Natural killer cell (primary cell): Measurements from ENCODE around the gene ANKRD31. TPM values are rescaled to one million over a fixed set of nuclear protein-coding genes. Genes with fewer than 3 reads are reported as not detected.
A peak's percentile ranks its signal among the peaks of the same experiment; 100 is the strongest.

Experiments
- ATAC-seq, 3 donors: fragments of 150-1000 bp in 2 of 3; fragments of 200-7000 bp in 1 of 3; cut with Tn5 transposase; 1 replicate in 1 of 3; 2 replicates in 2 of 3; pipeline ENCODE4 v1.10.0; 2021; ENCODE audit warnings: mild to moderate bottlenecking in 2 of 3, moderate library complexity in 2 of 3
- DNase-seq, 2 donors: peaks; one replicate each; pipeline versions ENCODE4 v3.0.0 to v3.0.0-alpha.2; 2013 to 2021; ENCODE audit warnings: mixed read lengths in 1 of 2
- H3K27ac ChIP-seq: one replicate; pipeline ENCODE4 v1.5.1; 2013; ENCODE audit warnings: mild to moderate bottlenecking, low read length
- H3K27me3 ChIP-seq: one replicate; pipeline ENCODE4 v1.6.1; 2013; ENCODE audit warnings: low read length; ENCODE audit not compliant: control insufficient read depth, insufficient read depth
- H3K36me3 ChIP-seq: one replicate; pipeline ENCODE4 v1.6.1; 2013; ENCODE audit warnings: low read length; ENCODE audit not compliant: control insufficient read depth, insufficient read depth
- H3K4me1 ChIP-seq: one replicate; pipeline ENCODE4 v1.6.1; 2013; ENCODE audit warnings: low read length; ENCODE audit not compliant: control insufficient read depth, insufficient read depth
- H3K4me3 ChIP-seq: one replicate; pipeline ENCODE4 v1.5.1; 2013; ENCODE audit warnings: low read length
- H3K9me3 ChIP-seq: one replicate; pipeline ENCODE4 v1.6.1; 2013; ENCODE audit warnings: low read length; ENCODE audit not compliant: control insufficient read depth, insufficient read depth
- H3K27ac Mint-ChIP-seq, 2 donors: one replicate each; pipeline ENCODE4 v1.8.0; 2022; ENCODE audit warnings: mild to moderate bottlenecking in 2 of 2, mixed read lengths in 2 of 2, moderate library complexity in 1 of 2
- H3K27me3 Mint-ChIP-seq, 2 donors: one replicate each; pipeline ENCODE4 v1.8.0; 2022; ENCODE audit warnings: low read depth in 2 of 2, mixed read lengths in 2 of 2
- H3K36me3 Mint-ChIP-seq: one replicate; pipeline ENCODE4 v1.8.0; 2022; ENCODE audit warnings: mixed read lengths
- H3K4me1 Mint-ChIP-seq, 2 donors: one replicate each; pipeline ENCODE4 v1.8.0; 2022; ENCODE audit warnings: mixed read lengths in 2 of 2
- H3K4me3 Mint-ChIP-seq: one replicate; pipeline ENCODE4 v1.8.0; 2022; ENCODE audit warnings: mild to moderate bottlenecking, moderate library complexity, mixed read lengths
- H3K9me3 Mint-ChIP-seq, 2 donors: one replicate each; pipeline ENCODE4 v1.8.0; 2022; ENCODE audit warnings: mixed read lengths in 2 of 2
- CTCF ChIP-seq: fragments of 200-600 bp; IDR thresholded peaks from one replicate; pipeline ENCODE4 v1.8.0; 2022; ENCODE audit warnings: antibody characterized with exemption
- WGBS: methylation state at CpG from one replicate; pipeline ENCODE4 v1.1.7; 2013; ENCODE audit warnings: missing lambda C conversion rate; ENCODE audit not compliant: insufficient coverage; 5-methylcytosine and 5-hydroxymethylcytosine counted together
- intact Hi-C: fragments of 100-400 bp; cut with micrococcal nuclease; formaldehyde crosslinking; loops from one replicate; pipeline ENCODE4 v1.14.2; 2022
- total RNA-seq, 4 donors: library from RNA; stranded (reverse); fragments of 120-200 nt in 1 of 4; gene quantifications; one replicate each; pipeline versions ENCODE4 v1.2.3 to v1.2.4, GENCODE V29; 2013 to 2022

Gene ANKRD31
- total RNA-seq, 3 donors from 2014 or later (not counting 1 experiment from before 2014, with no cell fraction given): 0.09 to 0.15 (median 0.12) TPM

- Mint-ChIP-seq H3K27ac (no peak overlapping the region), H3K9me3 (no peaks in the 10 kb centered on the region), H3K36me3 (no peaks in the 10 kb centered on the region), H3K4me1 (peaks cover 0 to 17% of the 10 kb centered on the region in 2 donors), H3K27me3 (peaks cover 13 to 37% of the 10 kb centered on the region in 2 donors), H3K4me3 (no peak overlapping the region)
- DNase-seq (no peak), ATAC-seq (no peak)
- no peak for TF ChIP-seq CTCF
- H3K9me3 ChIP-seq: no peaks in the 10 kb centered on the region
- H3K27me3 ChIP-seq: no peaks in the 10 kb centered on the region
- H3K27ac ChIP-seq: no peak overlapping the region
- WGBS: 100% methylated on average over 2 of the region's 3 CpGs
- H3K36me3 ChIP-seq: no peaks in the 10 kb centered on the region
- peaks cover 15% of the 10 kb centered on the region for H3K4me1 ChIP-seq
- H3K4me3 ChIP-seq: no peak overlapping the region
- intact Hi-C loops: no loop called here
These were observed 205.3 kb downstream of the ANKRD31 start for GRCh38 chr5:75031366-75031765.

- WGBS: 68% methylated on average over 3 of the region's 3 CpGs
- Histone ChIP-seq H3K27me3 (no peaks in the 10 kb centered on the region), H3K4me1 (peaks cover 12% of the 10 kb centered on the region), H3K9me3 (no peaks in the 10 kb centered on the region), H3K36me3 (no peaks in the 10 kb centered on the region), H3K27ac (no peak overlapping the region), H3K4me3 (no peak overlapping the region)
- ATAC-seq: no peak
- TF ChIP-seq CTCF: no peak
- H3K4me3 Mint-ChIP-seq: no peak overlapping the region
- no peaks in the 10 kb centered on the region for H3K36me3 Mint-ChIP-seq
- no peaks in the 10 kb centered on the region for H3K9me3 Mint-ChIP-seq
- intact Hi-C loops: no loop called here
- DNase-seq: peak in 1 of 2 donors; percentile 49
- H3K27ac Mint-ChIP-seq: no peak overlapping the region
- H3K27me3 Mint-ChIP-seq: peaks cover 13 to 37% of the 10 kb centered on the region in 2 donors
- peaks cover 14 to 17% of the 10 kb centered on the region in 2 donors for H3K4me1 Mint-ChIP-seq
These were observed 208.6 kb downstream of the ANKRD31 start for GRCh38 chr5:75028090-75028489.

- Mint-ChIP-seq H3K4me1 (peaks cover 18 to 19% of the 10 kb centered on the region in 2 donors), H3K27me3 (peaks cover 8 to 20% of the 10 kb centered on the region in 2 donors), H3K27ac (peak overlapping the region; percentile 74 to 84), H3K4me3 (peak overlapping the region; percentile 57), H3K9me3 (no peaks in the 10 kb centered on the region), H3K36me3 (no peaks in the 10 kb centered on the region)
- Histone ChIP-seq H3K9me3 (no peaks in the 10 kb centered on the region), H3K4me1 (peaks cover 12% of the 10 kb centered on the region), H3K36me3 (no peaks in the 10 kb centered on the region), H3K27me3 (no peaks in the 10 kb centered on the region), H3K4me3 (no peak overlapping the region), H3K27ac (peak overlapping the region; percentile 20)
- intact Hi-C loops: no loop called here
- ATAC-seq: peak; percentile 92 to 100 (median 99)
- 40% methylated on average over 8 of the region's 9 CpGs for WGBS
- peak; percentile 34 to 70 for DNase-seq
- no peak for TF ChIP-seq CTCF
These were observed 213.1 kb downstream of the ANKRD31 start for GRCh38 chr5:75023368-75024159.
